ENCODE measurements around the gene STAT5B. TPM values are rescaled to one million over a fixed set of nuclear protein-coding genes. Genes with fewer than 3 reads are reported as not detected.

The STAT5B gene
- total RNA-seq, 1 experiment from 2014 or later: 36.4 TPM

GRCh38 chr17:42260318-42260717, 15.9 kb downstream of the STAT5B start:
- H3K4me1 Mint-ChIP-seq: peaks cover 10% of the 10 kb centered on the region
- TF ChIP-seq ZNF121 (CRISPR knock-in tag; IDR thresholded peaks at IDR 0.05): peak; percentile 99
- TF ChIP-seq HMGA2 (CRISPR knock-in tag; IDR thresholded peaks at IDR 0.05): no peak
- TF ChIP-seq GTF2I (CRISPR knock-in tag; conservative IDR thresholded peaks at IDR 0.05): 0 out of 2 replicates have a peak, but pooled peaks have one; percentile 53
- ChIA-PET CTCF (interaction anchor here (1.1 to 1.3 kb wide), 2 partner anchors 9 to 240 kb away, joined by 3 to 4 read pairs; partner anchors contain the start of gene NKIRAS2), POLR2A (no interaction called here)
- H3K27me3 Mint-ChIP-seq (ENCODE audit: low read depth): no peaks in the 10 kb centered on the region
- no peaks in the 10 kb centered on the region for H3K9me3 Mint-ChIP-seq
- H3K4me3 Mint-ChIP-seq: no peak overlapping the region
- 0 out of 2 replicates have a peak, but pooled peaks cover 3% of the 10 kb centered on the region for H3K36me3 Mint-ChIP-seq
- no peak overlapping the region for H3K27ac Mint-ChIP-seq
- DNase-seq (ENCODE audit: low spot score): no peak
- ATAC-seq: no peak

DNA sequence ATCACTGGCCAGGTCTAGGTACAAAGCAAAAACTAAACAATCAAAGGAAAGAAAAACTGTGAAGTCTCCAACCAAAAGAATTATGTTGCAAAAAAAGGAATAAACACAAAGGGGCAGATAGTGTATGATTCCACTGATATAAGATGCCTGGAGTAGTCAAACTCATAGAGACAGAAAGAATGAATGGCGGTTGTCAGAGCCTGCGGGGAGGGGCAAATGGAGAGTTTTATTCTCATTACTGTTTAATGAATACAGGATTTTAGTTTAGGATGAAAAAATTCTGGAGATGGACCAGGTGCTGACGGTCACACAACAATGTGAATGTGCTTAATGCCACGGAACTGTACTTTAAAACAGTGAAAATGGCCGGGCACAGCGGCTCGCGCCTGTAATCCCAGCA, 20.7 kb downstream of the STAT5B start:
- POLR2A ChIA-PET: no interaction called here
- Mint-ChIP-seq H3K4me3 (no peak overlapping the region), H3K27me3 (ENCODE audit: low read depth) (no peaks in the 10 kb centered on the region), H3K4me1 (peaks cover 29% of the 10 kb centered on the region), H3K27ac (no peak overlapping the region; the same call in 1 of the 2 replicates), H3K36me3 (no peaks in the 10 kb centered on the region), H3K9me3 (no peaks in the 10 kb centered on the region)
- TF ChIP-seq, protein P1, sequence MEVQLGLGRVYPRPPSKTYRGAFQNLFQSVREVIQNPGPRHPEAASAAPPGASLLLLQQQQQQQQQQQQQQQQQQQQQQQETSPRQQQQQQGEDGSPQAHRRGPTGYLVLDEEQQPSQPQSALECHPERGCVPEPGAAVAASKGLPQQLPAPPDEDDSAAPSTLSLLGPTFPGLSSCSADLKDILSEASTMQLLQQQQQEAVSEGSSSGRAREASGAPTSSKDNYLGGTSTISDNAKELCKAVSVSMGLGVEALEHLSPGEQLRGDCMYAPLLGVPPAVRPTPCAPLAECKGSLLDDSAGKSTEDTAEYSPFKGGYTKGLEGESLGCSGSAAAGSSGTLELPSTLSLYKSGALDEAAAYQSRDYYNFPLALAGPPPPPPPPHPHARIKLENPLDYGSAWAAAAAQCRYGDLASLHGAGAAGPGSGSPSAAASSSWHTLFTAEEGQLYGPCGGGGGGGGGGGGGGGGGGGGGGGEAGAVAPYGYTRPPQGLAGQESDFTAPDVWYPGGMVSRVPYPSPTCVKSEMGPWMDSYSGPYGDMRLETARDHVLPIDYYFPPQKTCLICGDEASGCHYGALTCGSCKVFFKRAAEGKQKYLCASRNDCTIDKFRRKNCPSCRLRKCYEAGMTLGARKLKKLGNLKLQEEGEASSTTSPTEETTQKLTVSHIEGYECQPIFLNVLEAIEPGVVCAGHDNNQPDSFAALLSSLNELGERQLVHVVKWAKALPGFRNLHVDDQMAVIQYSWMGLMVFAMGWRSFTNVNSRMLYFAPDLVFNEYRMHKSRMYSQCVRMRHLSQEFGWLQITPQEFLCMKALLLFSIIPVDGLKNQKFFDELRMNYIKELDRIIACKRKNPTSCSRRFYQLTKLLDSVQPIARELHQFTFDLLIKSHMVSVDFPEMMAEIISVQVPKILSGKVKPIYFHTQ (CRISPR knock-in tag; IDR thresholded peaks at IDR 0.05): no peak
- TF ChIP-seq JUN (CRISPR knock-in tag; IDR thresholded peaks at IDR 0.05) (no peak), ZNF423 (CRISPR knock-in tag; IDR thresholded peaks at IDR 0.05) (no peak), ZNF512 (CRISPR knock-in tag; IDR thresholded peaks at IDR 0.05; ENCODE audit: borderline replicate concordance) (no peak), E2F1 (CRISPR knock-in tag; IDR thresholded peaks at IDR 0.05) (no peak), ZBTB21 (CRISPR knock-in tag; IDR thresholded peaks at IDR 0.05; ENCODE audit: borderline replicate concordance) (no peak), MXD4 (CRISPR knock-in tag; IDR thresholded peaks at IDR 0.05; ENCODE audit: borderline replicate concordance) (no peak), PRDM15 (CRISPR knock-in tag; IDR thresholded peaks at IDR 0.05) (no peak), ATF3 (CRISPR knock-in tag; conservative IDR thresholded peaks at IDR 0.05) (no peak), ETV6 (CRISPR knock-in tag; IDR thresholded peaks at IDR 0.05) (no peak)
- TF ChIP-seq, protein P2, sequence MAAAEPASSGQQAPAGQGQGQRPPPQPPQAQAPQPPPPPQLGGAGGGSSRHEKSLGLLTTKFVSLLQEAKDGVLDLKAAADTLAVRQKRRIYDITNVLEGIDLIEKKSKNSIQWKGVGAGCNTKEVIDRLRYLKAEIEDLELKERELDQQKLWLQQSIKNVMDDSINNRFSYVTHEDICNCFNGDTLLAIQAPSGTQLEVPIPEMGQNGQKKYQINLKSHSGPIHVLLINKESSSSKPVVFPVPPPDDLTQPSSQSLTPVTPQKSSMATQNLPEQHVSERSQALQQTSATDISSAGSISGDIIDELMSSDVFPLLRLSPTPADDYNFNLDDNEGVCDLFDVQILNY (CRISPR knock-in tag; IDR thresholded peaks at IDR 0.05): no peak
- TF ChIP-seq, protein P3, sequence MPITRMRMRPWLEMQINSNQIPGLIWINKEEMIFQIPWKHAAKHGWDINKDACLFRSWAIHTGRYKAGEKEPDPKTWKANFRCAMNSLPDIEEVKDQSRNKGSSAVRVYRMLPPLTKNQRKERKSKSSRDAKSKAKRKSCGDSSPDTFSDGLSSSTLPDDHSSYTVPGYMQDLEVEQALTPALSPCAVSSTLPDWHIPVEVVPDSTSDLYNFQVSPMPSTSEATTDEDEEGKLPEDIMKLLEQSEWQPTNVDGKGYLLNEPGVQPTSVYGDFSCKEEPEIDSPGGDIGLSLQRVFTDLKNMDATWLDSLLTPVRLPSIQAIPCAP (CRISPR knock-in tag; IDR thresholded peaks at IDR 0.05): no peak
- no peak for ATAC-seq
- CTCF ChIA-PET: interaction anchor here (2.0 kb wide), 1 partner anchor 33 kb away, joined by 12 read pairs; no protein-coding TSS in a partner anchor
- DNase-seq (ENCODE audit: low spot score): no peak
